HepG2 (cell line): ENCODE data around the gene SCRG1.

Source experiments
- ASH2L ChIP-seq: fragments of 300-600, 200-600 bp; sonication (generic); IDR thresholded peaks from 2 replicates; pipeline ENCODE4 v1.7.0; 2017; ENCODE audit warnings: low read depth, mild to moderate bottlenecking, moderate library complexity, mixed read lengths, low read length; ENCODE audit not compliant: insufficient read length
- CTCF ChIP-seq: sonication (generic); formaldehyde crosslinking; IDR thresholded peaks from 2 replicates; pipeline ENCODE4 v1.5.0; 2020; ENCODE audit warnings: mild to moderate bottlenecking, missing genetic modification reagents, moderate library complexity
- ETV6 ChIP-seq: sonication (generic); formaldehyde crosslinking; conservative IDR thresholded peaks from 2 replicates; pipeline ENCODE4 v1.4.0; 2020; ENCODE audit warnings: missing genetic modification reagents
- MAX ChIP-seq: IDR thresholded peaks from 2 replicates; pipeline ENCODE4 v1.6.1; 2012; ENCODE audit warnings: inconsistent platforms
- MNT ChIP-seq: fragments of 450-650 bp; IDR thresholded peaks from 2 replicates; pipeline ENCODE4 v1.6.1; 2016
- SMAD1 ChIP-seq: sonication (generic); formaldehyde crosslinking; IDR thresholded peaks from 2 replicates; pipeline ENCODE4 v1.4.0; 2020; ENCODE audit warnings: missing genetic modification reagents, low read depth, mild to moderate bottlenecking, borderline replicate concordance
- STAT6 ChIP-seq: sonication (generic); formaldehyde crosslinking; IDR thresholded peaks from 2 replicates; pipeline ENCODE4 v1.4.0; 2020; ENCODE audit warnings: missing genetic modification reagents, mild to moderate bottlenecking, borderline replicate concordance
- ZEB1 ChIP-seq: IDR thresholded peaks from 2 replicates; pipeline ENCODE4 v1.6.1; 2012; ENCODE audit warnings: mild to moderate bottlenecking, low read depth, inconsistent platforms; ENCODE audit not compliant: insufficient replicate concordance

GRCh38 chr4:173334891-173335752 lies 63.8 kb downstream of the SCRG1 start:
- TF ChIP-seq ETV6 (CRISPR knock-in tag) (no peak), SMAD1 (CRISPR knock-in tag) (no peak), STAT6 (CRISPR knock-in tag) (no peak), CTCF (CRISPR knock-in tag) (no peak), MAX (0 out of 2 replicates have a peak, but pooled peaks have one; percentile 12), MNT (no peak), ASH2L (peak; percentile 38), ZEB1 (no peak)
